Activated CD8-positive, alpha-beta T cell treated with anti-CD3 and anti-CD28 coated beads, Interleukin-2, amount 10 ng/mL, durations not matched to agents 7 days and 5 days (primary cell): ENCODE data around the gene FBRS. TPM values are rescaled to one million over a fixed set of nuclear protein-coding genes. Genes with fewer than 3 reads are reported as not detected.

Experiments
- ATAC-seq: fragments of 150-1000 bp; cut with Tn5 transposase; one replicate; pipeline ENCODE4 v1.10.0; 2021; ENCODE audit warnings: moderate library complexity
- CTCF ChIA-PET: fragments of 350-600 bp; sonication (Branson Sonifier 250); formaldehyde crosslinking; loops from one replicate; lab custom pipeline; 2021; ENCODE audit warnings: antibody characterized with exemption; lab: Charles Lee
- POLR2A ChIA-PET: fragments of 350-600 bp; sonication (Branson Sonifier 250); formaldehyde crosslinking; loops from one replicate; lab custom pipeline; 2021; ENCODE audit warnings: antibody characterized with exemption; lab: Charles Lee
- DNase-seq: peaks from one replicate; pipeline ENCODE4 v3.0.0-alpha.2; 2020
- H3K27ac Mint-ChIP-seq: one replicate; pipeline ENCODE4 v1.8.0; 2021; ENCODE audit warnings: mild to moderate bottlenecking, mixed read lengths
- H3K27me3 Mint-ChIP-seq: one replicate; pipeline ENCODE4 v1.8.0; 2021; ENCODE audit warnings: low read depth, mixed read lengths
- H3K36me3 Mint-ChIP-seq: one replicate; pipeline ENCODE4 v1.8.0; 2021; ENCODE audit warnings: low read depth, mixed read lengths
- H3K4me1 Mint-ChIP-seq: one replicate; pipeline ENCODE4 v1.8.0; 2021; ENCODE audit warnings: low read depth, mixed read lengths
- H3K4me3 Mint-ChIP-seq: one replicate; pipeline ENCODE4 v1.8.0; 2021; ENCODE audit warnings: mild to moderate bottlenecking, mixed read lengths
- H3K9me3 Mint-ChIP-seq: one replicate; pipeline ENCODE4 v1.8.0; 2022; ENCODE audit warnings: mixed read lengths; ENCODE audit not compliant: insufficient read depth
- total RNA-seq, 2 experiments: library from RNA; stranded (reverse); gene quantifications; one replicate each; pipeline ENCODE4 v1.2.3, GENCODE V29; 2021

Gene FBRS
- total RNA-seq: 100 to 1,000 TPM in 1 of 2 experiments, 10 to 100 TPM in 1; 85.2 to 100 TPM

- H3K9me3 Mint-ChIP-seq: no peaks in the 10 kb centered on the region
- ChIA-PET CTCF (interaction anchor here (0.7 to 4.8 kb wide), 20 partner anchors 9 to 473 kb away, joined by 3 to 129 read pairs (median 3); partner anchors contain the start of genes DCTPP1, PHKG2, PRR14 and SEPTIN1), POLR2A (interaction anchor here (0.5 to 4.7 kb wide), 21 partner anchors 8 to 662 kb away, joined by 3 to 72 read pairs (median 3); partner anchors contain the start of genes CORO1A, HIRIP3, INO80E and PHKG2)
- peak within 1 kb of the TSS; percentile 100 for H3K27ac Mint-ChIP-seq
- H3K27me3 Mint-ChIP-seq: no peaks in the 10 kb centered on the region
- H3K36me3 Mint-ChIP-seq: peaks cover 66% of the 10 kb centered on the region
- H3K4me3 Mint-ChIP-seq: peak within 1 kb of the TSS; percentile 87
- H3K4me1 Mint-ChIP-seq: peaks cover 49% of the 10 kb centered on the region
- ATAC-seq (peak; percentile 77), DNase-seq (peak; percentile 100)
These were observed at the start of gene FBRS for GRCh38 chr16:30657866-30658730. Gene FBRS, plus strand, starts transcription at chr16:30658431. Its CDS starts 1,088 bp downstream, at chr16:30659519.

DNA sequence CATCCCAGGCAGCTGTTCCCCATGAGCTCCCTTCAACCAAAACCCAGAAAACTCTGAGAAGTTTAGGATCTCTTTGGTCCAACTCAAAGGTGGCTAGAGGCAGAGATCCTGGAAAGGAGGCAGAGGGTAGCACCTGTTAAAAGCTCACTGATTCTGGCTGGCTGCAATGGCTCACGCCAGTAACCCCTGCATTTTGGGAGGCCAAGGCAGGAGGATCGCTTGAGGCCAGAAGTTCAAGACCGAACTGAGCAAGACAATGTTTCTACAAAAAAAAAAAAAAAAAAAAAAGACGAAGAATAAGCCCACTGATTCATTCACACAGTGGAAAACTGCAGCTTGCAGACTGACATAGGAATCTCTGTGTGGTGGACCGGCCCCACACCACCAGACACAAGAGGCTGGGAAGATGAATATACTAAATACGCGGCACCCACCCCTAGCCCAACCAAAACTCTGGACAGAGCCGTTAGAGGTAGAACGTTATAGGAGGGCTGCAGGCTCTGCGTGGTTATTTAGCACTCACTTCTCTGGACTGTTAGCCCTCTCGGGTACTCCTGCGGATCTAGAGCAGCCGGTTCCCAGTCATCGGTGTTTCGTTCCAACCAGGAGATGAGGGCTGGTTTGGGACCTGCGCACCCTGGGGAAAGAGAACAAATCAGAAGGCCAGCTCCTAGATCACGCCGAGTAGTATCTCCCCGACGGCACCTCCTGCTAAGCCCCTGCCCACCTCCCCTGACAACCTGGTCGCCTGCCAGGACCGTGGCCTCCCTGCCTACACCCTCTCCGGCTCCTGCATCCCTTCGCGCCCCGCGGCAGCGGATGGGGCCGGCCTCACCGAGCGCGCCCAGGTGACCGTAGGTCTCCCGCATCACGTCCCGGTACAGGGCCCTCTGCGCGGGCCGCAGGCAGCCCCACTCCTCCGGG, 49.0 kb upstream of the FBRS start:
- ChIA-PET CTCF (interaction anchor here (0.9 to 6.4 kb wide), 14 partner anchors 10 to 179 kb away, joined by 3 to 86 read pairs (median 4); partner anchors contain the start of genes DCTPP1 and ZNF747), POLR2A (interaction anchor here (0.6 to 3.9 kb wide), 15 partner anchors 20 to 497 kb away, joined by 3 to 25 read pairs (median 4); partner anchors contain the start of genes FBRS, PRR14, ZNF688 and ZNF747)
- Mint-ChIP-seq H3K27me3 (no peaks in the 10 kb centered on the region), H3K4me1 (peaks cover 18% of the 10 kb centered on the region), H3K9me3 (no peaks in the 10 kb centered on the region), H3K4me3 (peak overlapping the region; percentile 84), H3K36me3 (peaks cover 31% of the 10 kb centered on the region), H3K27ac (peak overlapping the region; percentile 96)
- ATAC-seq: peak; percentile 62
- DNase-seq: peak; percentile 53

- Mint-ChIP-seq H3K4me1 (peaks cover 19% of the 10 kb centered on the region), H3K27me3 (no peaks in the 10 kb centered on the region), H3K9me3 (no peaks in the 10 kb centered on the region), H3K27ac (peak within 1 kb of the TSS; percentile 96), H3K4me3 (peak within 1 kb of the TSS; percentile 84), H3K36me3 (peaks cover 24% of the 10 kb centered on the region)
- CTCF ChIA-PET: interaction anchor here (0.7 to 6.4 kb wide), 13 partner anchors 10 to 203 kb away, joined by 3 to 86 read pairs (median 4); partner anchors contain the start of genes DCTPP1, ZNF747 and ZNF771
- DNase-seq (peak; percentile 97), ATAC-seq (peak; percentile 92)
- POLR2A ChIA-PET: interaction anchor here (0.6 to 3.9 kb wide), 21 partner anchors 12 to 498 kb away, joined by 3 to 25 read pairs (median 4); partner anchors contain the start of genes FBRS, PRR14, SEPTIN1 and SRCAP
These were observed 48.0 kb upstream of the FBRS start, which contains the start of gene ZNF689 for GRCh38 chr16:30609926-30610839. Gene ZNF689, minus strand, starts transcription at chr16:30610389. Its CDS starts 348 bp downstream, at chr16:30610041.

GRCh38 chr16:30615358-30616091, 42.7 kb upstream of the FBRS start:
- H3K36me3 Mint-ChIP-seq: no peaks in the 10 kb centered on the region
- H3K9me3 Mint-ChIP-seq: no peaks in the 10 kb centered on the region
- ChIA-PET CTCF (interaction anchor here (0.6 to 4.3 kb wide), 39 partner anchors 8 to 245 kb away, joined by 3 to 51 read pairs (median 4); partner anchors contain the start of genes DCTPP1, FBRS, PRR14 and SEPTIN1), POLR2A (interaction anchor here (0.5 to 1.4 kb wide), 2 partner anchors 182 to 186 kb away, joined by 3 to 4 read pairs; partner anchors contain the start of gene DCTPP1)
- no peak overlapping the region for H3K4me3 Mint-ChIP-seq
- peaks cover 14% of the 10 kb centered on the region for H3K4me1 Mint-ChIP-seq
- H3K27me3 Mint-ChIP-seq: peaks cover 13% of the 10 kb centered on the region
- peak; percentile 68 for ATAC-seq
- no peak overlapping the region for H3K27ac Mint-ChIP-seq
- DNase-seq: peak; percentile 83

- DNase-seq: no peak
- H3K4me3 Mint-ChIP-seq: no peak overlapping the region
- peaks cover 11% of the 10 kb centered on the region for H3K4me1 Mint-ChIP-seq
- H3K36me3 Mint-ChIP-seq: no peaks in the 10 kb centered on the region
- CTCF ChIA-PET: interaction anchor here (0.7 to 2.6 kb wide), 7 partner anchors 9 to 189 kb away, joined by 3 to 23 read pairs (median 6); partner anchors contain the start of genes DCTPP1 and ZNF689
- POLR2A ChIA-PET: interaction anchor here (0.9 kb wide), 1 partner anchor 15 kb away, joined by 3 read pairs; no protein-coding TSS in a partner anchor
- H3K27ac Mint-ChIP-seq: no peak overlapping the region
- H3K9me3 Mint-ChIP-seq: no peaks in the 10 kb centered on the region
- ATAC-seq: no peak
- H3K27me3 Mint-ChIP-seq: peaks cover 27% of the 10 kb centered on the region
These were observed 39.0 kb upstream of the FBRS start for GRCh38 chr16:30619202-30619601.

DNA sequence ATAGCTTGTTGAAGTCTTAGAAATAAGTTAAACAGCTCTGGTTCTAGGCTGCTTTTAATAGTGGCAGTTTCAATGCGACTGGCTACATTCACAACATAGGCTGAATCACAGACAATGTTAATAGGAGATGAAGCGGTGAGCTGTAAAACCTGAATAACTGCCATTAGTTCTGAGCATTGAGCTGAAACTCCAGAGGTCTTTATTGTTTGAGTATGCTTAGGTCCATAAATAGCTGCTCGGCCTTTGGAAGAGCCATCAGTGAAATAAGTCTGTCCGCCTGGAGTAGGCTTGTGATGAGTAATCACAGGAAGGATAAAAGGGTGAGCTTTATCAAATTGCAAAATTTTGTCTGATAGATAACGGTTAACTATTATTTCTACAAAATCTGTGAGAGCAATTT, 38.6 kb upstream of the FBRS start:
- Mint-ChIP-seq H3K9me3 (no peaks in the 10 kb centered on the region), H3K27ac (no peak overlapping the region), H3K4me3 (no peak overlapping the region), H3K4me1 (peaks cover 11% of the 10 kb centered on the region), H3K36me3 (no peaks in the 10 kb centered on the region), H3K27me3 (peaks cover 27% of the 10 kb centered on the region)
- ChIA-PET POLR2A (interaction anchor here (0.9 to 1.1 kb wide), 2 partner anchors 14 to 29 kb away, joined by 3 read pairs; no protein-coding TSS in a partner anchor), CTCF (interaction anchor here (0.7 to 2.6 kb wide), 8 partner anchors 9 to 190 kb away, joined by 3 to 23 read pairs (median 6); partner anchors contain the start of genes DCTPP1 and ZNF689)
- DNase-seq: no peak
- ATAC-seq: no peak

GRCh38 chr16:30620169-30620568, 38.1 kb upstream of the FBRS start:
- Mint-ChIP-seq H3K27me3 (peaks cover 27% of the 10 kb centered on the region), H3K36me3 (no peaks in the 10 kb centered on the region), H3K27ac (no peak overlapping the region), H3K4me1 (peaks cover 10% of the 10 kb centered on the region), H3K4me3 (no peak overlapping the region), H3K9me3 (no peaks in the 10 kb centered on the region)
- ATAC-seq (no peak), DNase-seq (no peak)
- CTCF ChIA-PET: interaction anchor here (0.7 to 2.6 kb wide), 8 partner anchors 8 to 190 kb away, joined by 3 to 23 read pairs (median 6); partner anchors contain the start of genes DCTPP1 and ZNF689
- POLR2A ChIA-PET: interaction anchor here (1.1 kb wide), 1 partner anchor 29 kb away, joined by 3 read pairs; no protein-coding TSS in a partner anchor

DNA sequence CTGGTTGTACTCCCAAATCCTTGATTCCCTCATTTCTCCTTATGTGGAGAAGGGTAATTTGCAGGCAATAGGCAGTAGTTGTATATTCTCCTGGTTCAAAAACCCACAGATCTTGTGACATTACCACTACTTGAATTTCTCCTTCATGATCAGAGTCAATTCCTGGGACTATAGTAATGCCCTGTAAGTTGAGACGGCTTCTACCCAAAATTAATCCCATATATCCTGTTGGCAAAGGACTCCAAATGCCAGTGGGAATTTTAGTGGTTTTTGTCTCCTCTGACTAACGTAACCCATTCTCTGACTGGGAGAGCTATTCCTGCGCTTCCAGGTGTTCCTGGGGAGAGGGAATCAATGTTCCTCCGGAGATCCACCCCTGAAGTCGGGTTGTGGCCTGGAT, 36.5 kb upstream of the FBRS start:
- ATAC-seq: no peak
- no peak for DNase-seq
- Mint-ChIP-seq H3K4me1 (peaks cover 7% of the 10 kb centered on the region), H3K9me3 (no peaks in the 10 kb centered on the region), H3K36me3 (no peaks in the 10 kb centered on the region), H3K27me3 (peaks cover 25% of the 10 kb centered on the region), H3K27ac (no peak overlapping the region), H3K4me3 (no peak overlapping the region)
- POLR2A ChIA-PET: interaction anchor here (1.3 kb wide), 1 partner anchor 11 kb away, joined by 3 read pairs; no protein-coding TSS in a partner anchor
- CTCF ChIA-PET: no interaction called here

GRCh38 chr16:30622455-30623032, 35.7 kb upstream of the FBRS start:
- no peak overlapping the region for H3K27ac Mint-ChIP-seq
- H3K9me3 Mint-ChIP-seq: no peaks in the 10 kb centered on the region
- H3K27me3 Mint-ChIP-seq: peaks cover 22% of the 10 kb centered on the region
- CTCF ChIA-PET: interaction anchor here (2.0 kb wide), 1 partner anchor 24 kb away, joined by 9 read pairs; no protein-coding TSS in a partner anchor
- no peak overlapping the region for H3K4me3 Mint-ChIP-seq
- ATAC-seq (no peak), DNase-seq (no peak)
- no peaks in the 10 kb centered on the region for H3K36me3 Mint-ChIP-seq
- POLR2A ChIA-PET: interaction anchor here (1.3 kb wide), 1 partner anchor 12 kb away, joined by 3 read pairs; no protein-coding TSS in a partner anchor
- H3K4me1 Mint-ChIP-seq: peaks cover 7% of the 10 kb centered on the region
